Fibroblast of the aortic adventitia (primary cell): ENCODE results near the gene C2CD2. TPM values are rescaled to one million over a fixed set of nuclear protein-coding genes. Genes with fewer than 3 reads are reported as not detected.

Experiments
- DNase-seq: peaks from one replicate; pipeline ENCODE4 v3.0.0-alpha.2; 2010; ENCODE audit warnings: low read depth
- H3K4me3 ChIP-seq: 2 replicates; pipeline ENCODE4 v1.5.1; 2011; ENCODE audit warnings: low read depth, mild to moderate bottlenecking, control low read depth, low read length, moderate library complexity
- CTCF ChIP-seq: IDR thresholded peaks from 2 replicates; pipeline ENCODE4 v1.5.1; 2011; ENCODE audit warnings: mild to moderate bottlenecking, low read length, control low read depth, inconsistent platforms; ENCODE audit not compliant: insufficient read depth
- total RNA-seq: library from RNA; depleted of rRNA; stranded (reverse); fragments of >200 nt; gene quantifications from 2 replicates; pipeline ENCODE4 v1.2.3, GENCODE V29; 2012; ENCODE audit warnings: low replicate concordance

The C2CD2 gene
- total RNA-seq, 1 donor: 20.2 TPM

- DNase-seq: no peak
- H3K4me3 ChIP-seq: no peak overlapping the region
- no peak for TF ChIP-seq CTCF
Measured at GRCh38 chr21:41985662-41986416, 32.0 kb upstream of the C2CD2 start.

- TF ChIP-seq CTCF: no peak
- H3K4me3 ChIP-seq: no peak overlapping the region
- DNase-seq: no peak
Measured at GRCh38 chr21:41983229-41983628, 29.4 kb upstream of the C2CD2 start.

- no peak overlapping the region for H3K4me3 ChIP-seq
- no peak for TF ChIP-seq CTCF
- no peak for DNase-seq
Measured at GRCh38 chr21:41980561-41980960, 26.7 kb upstream of the C2CD2 start.

- no peak overlapping the region for H3K4me3 ChIP-seq
- TF ChIP-seq CTCF: no peak
- no peak for DNase-seq
Measured at GRCh38 chr21:41979751-41980369, 26.0 kb upstream of the C2CD2 start.

GRCh38 chr21:41979335-41979734 lies 25.5 kb upstream of the C2CD2 start:
- no peak for TF ChIP-seq CTCF
- DNase-seq: no peak
- H3K4me3 ChIP-seq: no peak overlapping the region

- no peak for TF ChIP-seq CTCF
- DNase-seq: no peak
- no peak overlapping the region for H3K4me3 ChIP-seq
Measured at GRCh38 chr21:41977034-41977950, 23.5 kb upstream of the C2CD2 start.
